HCT116 (cell line): Measurements from ENCODE around the gene BTLA. TPM values are rescaled to one million over a fixed set of nuclear protein-coding genes. Genes with fewer than 3 reads are reported as not detected.

Experiments used
- ATAC-seq: fragments of 200-7000 bp; cut with Tn5 transposase; 2 replicates; pipeline ENCODE4 v1.9.1; 2020; ENCODE audit warnings: mild to moderate bottlenecking, moderate library complexity
- BruUV-seq: library from RNA; stranded (reverse); fragments of 400-500 nt; replicated peaks from 2 replicates; lab custom pipeline; 2021; lab: Mats Ljungman, UMichigan
- CTCF ChIA-PET: fragments of 300-600 bp; sonication (Branson Sonifier 250); formaldehyde crosslinking; loops from one replicate; lab custom pipeline; 2021; ENCODE audit warnings: antibody characterized with exemption; lab: Charles Lee
- POLR2A ChIA-PET: fragments of 300-600, 350-600 bp; sonication (Branson Sonifier 250); formaldehyde crosslinking; loops from one replicate; lab custom pipeline; 2021; ENCODE audit warnings: antibody characterized with exemption; lab: Charles Lee
- RAD21 ChIA-PET, 2 experiments: fragments of 300-600 bp; sonication (Branson Sonifier 250); formaldehyde crosslinking; loops; one replicate each; lab custom pipeline; 2023; ENCODE audit warnings: low total read pairs in 2 of 2; ENCODE audit not compliant: uncharacterized antibody in 2 of 2, unreplicated experiment in 2 of 2, low non-redundant PET in 1 of 2; lab: Charles Lee
- DNase-seq: peaks from one replicate; pipeline ENCODE4 v3.0.0-alpha.2; 2010; ENCODE audit warnings: low read depth, low spot score
- H2AFZ ChIP-seq: fragments of 200-600 bp; shearing (Covaris generic), sonication (generic); 2 replicates; pipeline ENCODE4 v1.6.1; 2017; ENCODE audit warnings: low read depth, mixed run types, mixed read lengths, antibody characterized with exemption, low read length; ENCODE audit not compliant: poor library complexity, severe bottlenecking
- H3K27ac ChIP-seq: 2 replicates; pipeline ENCODE4 v1.5.1; 2012; ENCODE audit warnings: low read depth, low read length
- H3K27me3 ChIP-seq: fragments of 200-600 bp; sonication (generic); 2 replicates; pipeline ENCODE4 v1.6.1; 2016; ENCODE audit warnings: mixed run types, low read length, mixed read lengths; ENCODE audit not compliant: insufficient read depth
- H3K36me3 ChIP-seq, 2 experiments: fragments of 200-500 bp in 1 of 2; fragments of 200-600 bp in 1 of 2; sonication (Bioruptor generic) in 1 of 2; sonication (generic) in 1 of 2; 2 replicates each; pipeline versions ENCODE4 v1.5.1 to v1.6.1; 2014 to 2016; ENCODE audit warnings: low read length in 2 of 2, inconsistent platforms in 1 of 2, mixed read lengths in 1 of 2, mixed run types in 1 of 2; ENCODE audit not compliant: insufficient read depth in 2 of 2, control insufficient read depth in 1 of 2
- H3K4me1 ChIP-seq, 2 experiments: fragments of 200-600 bp in 1 of 2; sonication (generic) in 1 of 2; 2 replicates each; pipeline versions ENCODE4 v1.5.1 to v1.6.1; 2012 to 2017; ENCODE audit warnings: low read length in 2 of 2, inconsistent platforms in 1 of 2, mild to moderate bottlenecking in 1 of 2, mixed read lengths in 1 of 2, mixed run types in 1 of 2, moderate library complexity in 1 of 2; ENCODE audit not compliant: insufficient read depth in 2 of 2, control insufficient read depth in 1 of 2
- H3K4me2 ChIP-seq: fragments of 200-600 bp; sonication (generic); 2 replicates; pipeline ENCODE4 v1.6.1; 2017; ENCODE audit warnings: mixed run types, low read length, mixed read lengths
- H3K4me3 ChIP-seq, 2 experiments: fragments of 200-600 bp in 1 of 2; sonication (generic) in 1 of 2; replicated peaks in 1 of 2; 2 replicates each; pipeline ENCODE4 v1.5.1; 2011 to 2016; ENCODE audit warnings: low read length in 2 of 2, control low read depth in 1 of 2, low read depth in 1 of 2, mild to moderate bottlenecking in 1 of 2, mixed read lengths in 1 of 2, mixed run types in 1 of 2
- H3K79me2 ChIP-seq: fragments of 200-600 bp; sonication (generic); 2 replicates; pipeline ENCODE4 v1.6.1; 2017; ENCODE audit warnings: mild to moderate bottlenecking, mixed run types, low read length, moderate library complexity, mixed read lengths; ENCODE audit not compliant: insufficient read depth
- H3K9ac ChIP-seq: fragments of 200-600 bp; sonication (generic); 2 replicates; pipeline ENCODE4 v1.6.1; 2016; ENCODE audit warnings: low read length, mixed read lengths
- H3K9me2 ChIP-seq: fragments of 200-600 bp; sonication (generic), shearing (Covaris generic); 2 replicates; pipeline ENCODE4 v1.6.1; 2017; ENCODE audit warnings: mixed run types, mild to moderate bottlenecking, moderate library complexity; ENCODE audit not compliant: insufficient read depth
- H3K9me3 ChIP-seq, 2 experiments: fragments of 200-500 bp in 1 of 2; fragments of 200-600 bp in 1 of 2; sonication (Bioruptor generic) in 1 of 2; sonication (generic) in 1 of 2; 2 replicates each; pipeline ENCODE4 v1.6.1; 2014 to 2017; ENCODE audit warnings: low read length in 2 of 2, mixed read lengths in 2 of 2, inconsistent platforms in 1 of 2, low read depth in 1 of 2, mild to moderate bottlenecking in 1 of 2, mixed run types in 1 of 2, moderate library complexity in 1 of 2; ENCODE audit not compliant: control insufficient read depth in 1 of 2, insufficient read depth in 1 of 2
- H4K20me1 ChIP-seq: fragments of 200-600 bp; sonication (generic), shearing (Covaris generic); 2 replicates; pipeline ENCODE4 v1.6.1; 2017; ENCODE audit warnings: mixed run types, mild to moderate bottlenecking, moderate library complexity; ENCODE audit not compliant: insufficient read depth
- EGR1 ChIP-seq: IDR thresholded peaks from 2 replicates; pipeline ENCODE4 v1.6.1; 2012; ENCODE audit warnings: low read depth
- EZH2 ChIP-seq: fragments of 200-600 bp; sonication (generic); IDR thresholded peaks from 2 replicates; pipeline ENCODE4 v1.6.1; 2017; ENCODE audit warnings: antibody characterized with exemption, mixed run types
- EZH2phosphoT487 ChIP-seq: fragments of 200-600 bp; IDR thresholded peaks from 2 replicates; pipeline ENCODE4 v1.6.1; 2018; ENCODE audit warnings: antibody characterized with exemption, borderline replicate concordance
- POLR2AphosphoS5 ChIP-seq: IDR thresholded peaks from 2 replicates; pipeline ENCODE4 v1.6.1; 2011; ENCODE audit warnings: mild to moderate bottlenecking, low read depth, low read length, moderate library complexity
- RAD21 ChIP-seq: IDR thresholded peaks from 2 replicates; pipeline ENCODE4 v1.6.1; 2012; ENCODE audit warnings: low read depth, mild to moderate bottlenecking
- SIN3A ChIP-seq: IDR thresholded peaks from 2 replicates; pipeline ENCODE4 v1.6.1; 2012; ENCODE audit warnings: low read depth
- TCF7L2 ChIP-seq: IDR thresholded peaks from 2 replicates; pipeline ENCODE4 v1.7.0; 2011; ENCODE audit warnings: borderline replicate concordance, inconsistent platforms; ENCODE audit not compliant: insufficient read depth, insufficient read length; ENCODE audit errors: extremely low read depth
- ZFX ChIP-seq: fragments of 450-650 bp; IDR thresholded peaks from 2 replicates; pipeline ENCODE4 v1.6.1; 2017
- ZNF274 ChIP-seq: fragments of 200-500 bp; sonication (Bioruptor generic); IDR thresholded peaks from 2 replicates; pipeline ENCODE4 v1.6.1; 2014; ENCODE audit warnings: mild to moderate bottlenecking, low read depth, low read length, inconsistent platforms
- intact Hi-C: fragments of 100-400 bp; cut with micrococcal nuclease; formaldehyde crosslinking; loops from 2 replicates; pipeline ENCODE4 v1.10.0; 2022
- total RNA-seq: library from RNA; stranded (reverse); gene quantifications from one replicate; pipeline ENCODE4 v1.2.1, GENCODE V29; 2021; ENCODE audit not compliant: unreplicated experiment

BTLA gene
- total RNA-seq, 1 experiment from 2014 or later, result 0.17 TPM

GRCh38 chr3:112415390-112415789, 83.9 kb downstream of the BTLA start:
- ChIA-PET RAD21 (no interaction called here), CTCF (no interaction called here), POLR2A (no interaction called here)
- TF ChIP-seq TCF7L2 (no peak), EGR1 (no peak), RAD21 (no peak), POLR2AphosphoS5 (no peak), EZH2phosphoT487 (no peak), EZH2 (no peak), SIN3A (no peak), ZNF274 (no peak), ZFX (no peak)
- no peak overlapping the region for H3K4me3 ChIP-seq
- no peaks in the 10 kb centered on the region for H3K9me2 ChIP-seq
- no peak overlapping the region for H3K4me2 ChIP-seq
- DNase-seq (no peak), ATAC-seq (no peak)
- H3K9me3 ChIP-seq, result no peaks in the 10 kb centered on the region
- no peaks in the 10 kb centered on the region for H3K27me3 ChIP-seq
- no peaks in the 10 kb centered on the region for H3K4me1 ChIP-seq
- intact Hi-C loops, result no loop called here
- H3K79me2 ChIP-seq, result no peaks in the 10 kb centered on the region
- no peaks in the 10 kb centered on the region for H3K36me3 ChIP-seq
- H3K27ac ChIP-seq, result no peak overlapping the region
- no TSS peak for BruUV-seq
- no peak overlapping the region for H3K9ac ChIP-seq
- no peaks in the 10 kb centered on the region for H4K20me1 ChIP-seq
- H2AFZ ChIP-seq, result no peak overlapping the region

Other genes with a start within 250 kb of the BTLA start
- 0.79 TPM for gene SLC9C1, start 205.3 kb downstream of the BTLA start, total RNA-seq
- gene CD200, start 166.3 kb downstream of the BTLA start, total RNA-seq, result not detected
- 56.4 TPM for gene ATG3, start 62.5 kb upstream of the BTLA start, total RNA-seq
- gene SLC35A5, start 62.6 kb upstream of the BTLA start, total RNA-seq, result 21.4 TPM
- 1.7 TPM for gene CCDC80, start 141.7 kb upstream of the BTLA start, total RNA-seq